ENCODE data around the gene NABP2.

NABP2 gene

DNA sequence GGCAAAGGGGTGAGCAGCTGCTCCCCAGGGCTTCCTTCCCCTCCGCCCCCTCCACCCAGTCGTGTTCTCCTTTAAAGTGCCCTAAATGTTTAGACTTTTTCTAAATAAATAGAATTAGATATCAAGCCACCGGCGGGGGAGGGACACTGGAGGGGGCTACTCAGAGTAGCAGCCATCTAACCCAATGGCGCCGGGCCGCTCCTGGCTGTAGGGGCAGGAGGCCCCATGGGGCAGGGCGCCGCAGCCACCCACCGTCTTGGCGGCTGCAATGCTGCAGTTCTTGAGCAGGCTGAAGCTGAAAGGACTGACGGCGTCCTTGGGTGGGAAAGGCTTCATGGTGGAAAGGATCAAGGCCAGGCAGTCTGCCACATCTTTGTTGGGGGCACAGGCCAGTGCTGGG lies 18.8 kb downstream of the NABP2 start:
- H3K4me3 ChIP-seq (ENCODE audit: low read depth, low read length): no peak overlapping the region
- DNase-seq (ENCODE audit: low read depth): no peak
- TF ChIP-seq, protein P1, sequence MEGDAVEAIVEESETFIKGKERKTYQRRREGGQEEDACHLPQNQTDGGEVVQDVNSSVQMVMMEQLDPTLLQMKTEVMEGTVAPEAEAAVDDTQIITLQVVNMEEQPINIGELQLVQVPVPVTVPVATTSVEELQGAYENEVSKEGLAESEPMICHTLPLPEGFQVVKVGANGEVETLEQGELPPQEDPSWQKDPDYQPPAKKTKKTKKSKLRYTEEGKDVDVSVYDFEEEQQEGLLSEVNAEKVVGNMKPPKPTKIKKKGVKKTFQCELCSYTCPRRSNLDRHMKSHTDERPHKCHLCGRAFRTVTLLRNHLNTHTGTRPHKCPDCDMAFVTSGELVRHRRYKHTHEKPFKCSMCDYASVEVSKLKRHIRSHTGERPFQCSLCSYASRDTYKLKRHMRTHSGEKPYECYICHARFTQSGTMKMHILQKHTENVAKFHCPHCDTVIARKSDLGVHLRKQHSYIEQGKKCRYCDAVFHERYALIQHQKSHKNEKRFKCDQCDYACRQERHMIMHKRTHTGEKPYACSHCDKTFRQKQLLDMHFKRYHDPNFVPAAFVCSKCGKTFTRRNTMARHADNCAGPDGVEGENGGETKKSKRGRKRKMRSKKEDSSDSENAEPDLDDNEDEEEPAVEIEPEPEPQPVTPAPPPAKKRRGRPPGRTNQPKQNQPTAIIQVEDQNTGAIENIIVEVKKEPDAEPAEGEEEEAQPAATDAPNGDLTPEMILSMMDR (conservative IDR thresholded peaks at IDR 0.05; ENCODE audit: low read depth, low read length): no peak

DNA sequence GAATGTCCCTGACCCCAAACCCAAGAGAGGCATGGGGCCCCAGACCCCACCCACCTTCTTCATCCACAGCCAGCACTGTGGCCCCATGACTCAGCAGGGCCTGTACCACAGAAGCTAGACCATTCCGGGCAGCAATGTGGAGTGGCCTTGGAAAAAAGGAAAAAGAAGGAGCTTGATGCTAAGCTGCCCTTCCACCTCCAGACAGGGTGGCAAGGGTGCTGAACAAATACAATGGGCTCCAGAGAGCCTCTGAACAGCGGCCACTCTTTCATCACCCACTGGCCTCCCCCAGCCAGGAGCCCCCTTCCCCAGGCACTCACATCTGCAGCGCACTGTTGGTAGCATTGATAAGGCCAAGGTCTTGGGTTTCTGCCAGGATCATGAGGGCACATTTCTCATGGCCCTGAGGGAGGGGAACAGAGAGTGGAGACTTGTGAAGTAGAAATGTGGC lies 19.6 kb downstream of the NABP2 start:
- TF ChIP-seq, protein P1 (conservative IDR thresholded peaks at IDR 0.05; ENCODE audit: low read depth, low read length): no peak
- peak; percentile 31 for DNase-seq (ENCODE audit: low read depth)
- no peak overlapping the region for H3K4me3 ChIP-seq (ENCODE audit: low read depth, low read length)

DNA sequence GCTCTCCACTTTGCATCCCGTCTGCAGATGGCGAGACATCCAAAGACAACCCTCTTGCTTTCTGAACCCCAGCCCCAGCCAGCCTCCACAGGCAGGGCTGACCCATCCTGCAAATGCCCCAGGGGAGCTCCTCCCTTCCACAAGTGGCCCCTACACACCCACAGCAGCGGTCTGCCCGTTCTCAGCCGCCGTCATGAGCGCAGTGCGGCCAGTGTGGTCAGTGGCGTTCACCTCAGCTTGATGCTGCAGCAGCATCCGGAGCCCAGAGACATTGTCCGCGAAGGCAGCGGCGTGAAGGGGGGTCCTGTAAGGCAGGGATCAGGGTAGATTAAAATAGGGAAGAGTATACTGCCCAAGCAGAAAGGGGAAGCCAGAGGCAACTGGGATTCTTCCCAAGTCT lies 20.4 kb downstream of the NABP2 start:
- TF ChIP-seq, protein P1 (conservative IDR thresholded peaks at IDR 0.05; ENCODE audit: low read depth, low read length): no peak
- no peak overlapping the region for H3K4me3 ChIP-seq (ENCODE audit: low read depth, low read length)
- DNase-seq (ENCODE audit: low read depth): no peak

DNA sequence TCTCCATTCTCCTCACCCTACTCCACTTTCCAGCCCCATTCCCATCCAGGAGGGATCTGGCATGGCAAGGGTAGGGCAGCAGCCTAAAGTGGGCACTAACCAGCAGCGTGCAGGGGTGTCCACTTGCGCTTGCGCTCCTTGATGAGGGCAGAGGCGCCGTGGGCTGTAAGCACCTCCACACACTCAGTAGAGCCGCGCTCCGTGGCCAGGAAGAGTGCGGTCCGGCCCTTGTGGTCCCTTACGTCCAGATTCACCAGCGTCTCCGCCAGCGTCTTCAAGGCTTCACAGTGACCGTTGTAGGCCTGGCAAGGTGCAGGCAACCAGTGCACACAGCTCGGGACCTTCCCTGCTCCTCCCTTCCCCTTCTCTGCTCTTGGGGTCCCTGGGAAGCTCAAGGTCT lies 23.8 kb downstream of the NABP2 start:
- TF ChIP-seq, protein P1 (conservative IDR thresholded peaks at IDR 0.05; ENCODE audit: low read depth, low read length): no peak
- no peak for DNase-seq (ENCODE audit: low read depth)
- no peak overlapping the region for H3K4me3 ChIP-seq (ENCODE audit: low read depth, low read length)

DNA sequence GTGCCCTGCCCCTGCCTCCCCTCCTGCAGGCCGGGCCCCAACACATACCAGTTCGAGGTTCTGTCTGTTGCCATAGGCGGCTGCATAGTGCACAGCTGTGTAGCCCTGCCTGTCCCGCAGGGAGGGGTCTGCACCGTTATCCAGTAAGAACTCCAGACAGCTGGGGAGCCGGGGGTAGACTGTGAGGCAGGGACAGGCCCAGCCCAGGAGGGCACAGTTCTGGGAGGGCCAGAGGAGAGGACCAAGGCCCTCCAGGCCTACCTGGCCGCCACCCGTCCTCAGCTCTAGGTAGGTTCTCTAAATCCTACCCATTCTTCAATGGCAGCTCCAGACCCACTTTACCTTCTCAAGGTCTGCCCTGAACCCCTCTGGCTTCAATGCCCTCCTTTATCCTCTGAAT lies 24.6 kb downstream of the NABP2 start:
- TF ChIP-seq, protein P1 (conservative IDR thresholded peaks at IDR 0.05; ENCODE audit: low read depth, low read length): no peak

DNA sequence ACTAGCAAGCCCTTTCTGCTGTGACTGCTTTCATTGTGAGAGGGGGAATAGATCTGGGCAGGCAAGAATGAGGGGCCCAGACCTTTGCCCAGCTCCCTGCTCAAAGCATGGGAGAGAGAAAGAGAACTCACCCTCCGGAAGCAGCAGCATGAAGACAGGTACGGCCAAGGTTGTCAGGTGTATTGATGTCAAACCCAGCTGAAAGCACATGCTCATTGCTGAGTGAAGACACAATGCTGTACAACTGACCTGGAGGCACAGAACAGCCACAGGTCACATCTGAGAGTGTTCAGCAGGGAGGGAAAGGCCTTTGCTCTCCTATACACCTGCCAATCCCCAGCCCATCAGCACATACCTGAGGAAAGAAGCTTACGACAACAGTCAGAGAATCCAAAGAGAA lies 28.5 kb downstream of the NABP2 start:
- TF ChIP-seq, protein P1 (conservative IDR thresholded peaks at IDR 0.05; ENCODE audit: low read depth, low read length): no peak
- no peak for DNase-seq (ENCODE audit: low read depth)
- H3K4me3 ChIP-seq (ENCODE audit: low read depth, low read length): no peak overlapping the region

More for the DNA sequence above, 24.6 kb downstream of the NABP2 start:
- H3K4me3 ChIP-seq (ENCODE audit: low read depth, low read length): no peak overlapping the region
- DNase-seq (ENCODE audit: low read depth): no peak

DNA sequence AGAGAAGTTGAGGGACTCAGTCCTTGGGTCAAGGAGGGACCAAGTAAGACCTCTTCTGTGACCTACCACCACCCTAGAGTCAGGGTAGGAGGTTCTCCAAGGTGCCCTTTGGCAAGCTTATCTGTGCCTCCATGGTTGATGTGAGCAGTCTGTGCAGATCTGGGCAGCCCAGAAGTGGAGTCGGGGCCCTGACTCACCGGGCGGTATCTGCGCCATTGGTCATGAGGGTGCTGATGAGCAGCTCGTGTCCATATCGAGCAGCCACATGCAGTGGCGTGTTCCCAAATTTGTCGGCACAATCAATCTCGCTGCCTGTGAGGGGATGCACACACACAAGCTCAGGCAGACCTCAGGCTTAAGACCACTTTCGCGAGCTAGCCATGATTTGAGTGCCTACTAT lies 28.9 kb downstream of the NABP2 start:
- no peak for DNase-seq (ENCODE audit: low read depth)
- TF ChIP-seq, protein P1 (conservative IDR thresholded peaks at IDR 0.05; ENCODE audit: low read depth, low read length): no peak
- H3K4me3 ChIP-seq (ENCODE audit: low read depth, low read length): no peak overlapping the region
